ENCODE results near the gene CLDN4. TPM values are rescaled to one million over a fixed set of nuclear protein-coding genes. Genes with fewer than 3 reads are reported as not detected.
"Not testable (repeated sequence)": the region's sequence is repeated elsewhere in the genome, so short reads cannot be mapped to it uniquely, and the experiment has no call there.

The CLDN4 gene
- total and polyA plus RNA-seq, 2 donors (not counting 3 experiments of a cell fraction or from before 2014, with no cell fraction given), result 0.13 to 0.15 TPM

GRCh38 chr7:73844848-73845460 lies 14.2 kb downstream of the CLDN4 start:
- no peak for FAIRE-seq
- no peak overlapping the region for H3K27ac ChIP-seq (ENCODE audit: insufficient read depth, low read depth, low read length)
- H3K9me1 ChIP-seq (replicated peaks; ENCODE audit: control insufficient read depth, extremely low read depth, insufficient read depth, low read length), result no peaks in the 10 kb centered on the region
- CTCF ChIA-PET, result no interaction called here
- POLR2A ChIA-PET, result no interaction called here
- intact Hi-C loops (cut with micrococcal nuclease) (no loop called here), dilution Hi-C loops (cut with MboI; ENCODE audit: extremely low pct_ligation_motif_present, low sequenced_read_pairs) (no loop called here)
- DNase-seq (ENCODE audit: low read depth, low spot score), result no peak
- no peak overlapping the region for H3K9ac ChIP-seq (replicated peaks; ENCODE audit: extremely low read depth, insufficient read depth, low read length)
- peaks cover 2% of the 10 kb centered on the region for H3K4me1 ChIP-seq (ENCODE audit: control insufficient read depth, extremely low read depth, insufficient read depth, low read length)
- no peaks in the 10 kb centered on the region for H3K9me3 ChIP-seq (replicated peaks; ENCODE audit: control insufficient read depth, insufficient read depth, low read length)
- no peak overlapping the region for H3K4me2 ChIP-seq (ENCODE audit: insufficient read depth, low read length)
- H3K4me3 ChIP-seq (replicated peaks in 1 of 3; ENCODE audit: insufficient read depth in 1 of 3, low read depth in 1 of 3, low read length in 3 of 3), result no peak overlapping the region
- no peaks in the 10 kb centered on the region for H3K27me3 ChIP-seq (ENCODE audit: control insufficient read depth in 2 of 2, insufficient read depth in 2 of 2, low read length in 2 of 2)
- no peaks in the 10 kb centered on the region for H4K20me1 ChIP-seq (replicated peaks; ENCODE audit: control insufficient read depth, extremely low read depth, insufficient read depth, low read length)
- BruUV-seq (replicated peaks), result no TSS peak
- no peak overlapping the region for H2AFZ ChIP-seq (ENCODE audit: low read depth, low read length)
- no peaks in the 10 kb centered on the region for H3K79me2 ChIP-seq (ENCODE audit: control insufficient read depth, insufficient read depth, low read length)
- TF ChIP-seq FOS (IDR thresholded peaks at IDR 0.05; ENCODE audit: borderline replicate concordance, insufficient read depth, low read length), result no peak
- no peak for TF ChIP-seq CTCF (IDR thresholded peaks at IDR 0.05; ENCODE audit: extremely low read depth in 1 of 2, insufficient read depth in 1 of 2, low read depth in 1 of 2, low read length in 2 of 2)
- no peak for TF ChIP-seq POLR2A (IDR thresholded peaks at IDR 0.05; ENCODE audit: low read depth, low read length)
- TF ChIP-seq, protein P1, sequence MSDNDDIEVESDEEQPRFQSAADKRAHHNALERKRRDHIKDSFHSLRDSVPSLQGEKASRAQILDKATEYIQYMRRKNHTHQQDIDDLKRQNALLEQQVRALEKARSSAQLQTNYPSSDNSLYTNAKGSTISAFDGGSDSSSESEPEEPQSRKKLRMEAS (IDR thresholded peaks at IDR 0.05; ENCODE audit: insufficient read depth, insufficient read length), result no peak
- no peak for TF ChIP-seq POLR2AphosphoS5 (IDR thresholded peaks at IDR 0.05; ENCODE audit: insufficient read depth, low read depth, low read length)
- TF ChIP-seq JUN (IDR thresholded peaks at IDR 0.05; ENCODE audit: borderline replicate concordance, insufficient read depth, insufficient read length, low read depth), result no peak
- TF ChIP-seq GATA2 (IDR thresholded peaks at IDR 0.05; ENCODE audit: insufficient read depth, insufficient read length, low read depth, low read length), result no peak
- TF ChIP-seq MYC (IDR thresholded peaks at IDR 0.05; ENCODE audit: low read depth, low read length), result no peak
- TF ChIP-seq EZH2 (IDR thresholded peaks at IDR 0.05; ENCODE audit: borderline replicate concordance, low read depth, low read length, severe bottlenecking), result no peak
- H3K36me3 ChIP-seq (ENCODE audit: control insufficient read depth in 2 of 2, extremely low read depth in 1 of 2, insufficient read depth in 2 of 2, low read length in 2 of 2), result no peaks in the 10 kb centered on the region

DNA sequence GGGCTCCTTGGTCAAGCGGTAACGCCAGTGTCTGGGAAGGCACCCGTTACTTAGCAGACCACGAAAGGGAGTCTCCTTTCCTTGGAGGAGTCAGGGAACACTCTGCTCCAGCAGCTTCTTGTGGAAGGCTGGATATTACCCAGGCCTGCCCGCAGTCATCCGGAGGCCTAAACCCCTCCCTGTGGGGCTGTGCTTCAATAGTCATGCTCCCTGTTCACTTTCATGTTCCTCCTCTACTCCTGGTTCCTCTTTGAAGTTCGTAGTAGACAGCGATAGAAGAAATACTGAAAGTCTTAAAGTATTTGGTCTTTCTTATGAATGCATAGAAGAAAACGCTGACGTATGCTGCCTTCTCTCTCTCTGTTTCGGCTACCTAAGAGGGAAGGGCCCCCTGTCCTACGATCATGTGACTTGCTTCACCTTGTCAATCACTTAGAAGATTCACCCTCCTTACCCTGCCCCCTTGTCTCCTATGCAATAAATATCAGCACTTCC lies 15.0 kb downstream of the CLDN4 start:
- H3K9me1 ChIP-seq (replicated peaks; ENCODE audit: control insufficient read depth, extremely low read depth, insufficient read depth, low read length); dilution Hi-C loops (cut with MboI; ENCODE audit: extremely low pct_ligation_motif_present, low sequenced_read_pairs); H3K9me3 ChIP-seq (replicated peaks; ENCODE audit: control insufficient read depth, insufficient read depth, low read length); H3K27me3 ChIP-seq (ENCODE audit: control insufficient read depth in 2 of 2, insufficient read depth in 2 of 2, low read length in 2 of 2); H3K79me2 ChIP-seq (ENCODE audit: control insufficient read depth, insufficient read depth, low read length); H3K27ac ChIP-seq (ENCODE audit: insufficient read depth, low read depth, low read length); BruUV-seq (replicated peaks); H2AFZ ChIP-seq (ENCODE audit: low read depth, low read length); DNase-seq (ENCODE audit: low read depth, low spot score); H3K4me3 ChIP-seq (replicated peaks in 1 of 3; ENCODE audit: insufficient read depth in 1 of 3, low read depth in 1 of 3, low read length in 3 of 3); H3K36me3 ChIP-seq (ENCODE audit: control insufficient read depth in 2 of 2, extremely low read depth in 1 of 2, insufficient read depth in 2 of 2, low read length in 2 of 2); H3K9ac ChIP-seq (replicated peaks; ENCODE audit: extremely low read depth, insufficient read depth, low read length); intact Hi-C loops (cut with micrococcal nuclease); FAIRE-seq; POLR2A ChIA-PET; H4K20me1 ChIP-seq (replicated peaks; ENCODE audit: control insufficient read depth, extremely low read depth, insufficient read depth, low read length); CTCF ChIA-PET; H3K4me2 ChIP-seq (ENCODE audit: insufficient read depth, low read length); H3K4me1 ChIP-seq (ENCODE audit: control insufficient read depth, extremely low read depth, insufficient read depth, low read length): not testable (repeated sequence)
